NCI-H2196 (cell line): ENCODE measurements around the gene LORICRIN.

ENCODE experiments used
- DNase-seq: peaks from one replicate; lab custom pipeline; 2025; ENCODE audit not compliant: unreplicated experiment; lab: John Stamatoyannopoulos, UW

The LORICRIN gene

DNA sequence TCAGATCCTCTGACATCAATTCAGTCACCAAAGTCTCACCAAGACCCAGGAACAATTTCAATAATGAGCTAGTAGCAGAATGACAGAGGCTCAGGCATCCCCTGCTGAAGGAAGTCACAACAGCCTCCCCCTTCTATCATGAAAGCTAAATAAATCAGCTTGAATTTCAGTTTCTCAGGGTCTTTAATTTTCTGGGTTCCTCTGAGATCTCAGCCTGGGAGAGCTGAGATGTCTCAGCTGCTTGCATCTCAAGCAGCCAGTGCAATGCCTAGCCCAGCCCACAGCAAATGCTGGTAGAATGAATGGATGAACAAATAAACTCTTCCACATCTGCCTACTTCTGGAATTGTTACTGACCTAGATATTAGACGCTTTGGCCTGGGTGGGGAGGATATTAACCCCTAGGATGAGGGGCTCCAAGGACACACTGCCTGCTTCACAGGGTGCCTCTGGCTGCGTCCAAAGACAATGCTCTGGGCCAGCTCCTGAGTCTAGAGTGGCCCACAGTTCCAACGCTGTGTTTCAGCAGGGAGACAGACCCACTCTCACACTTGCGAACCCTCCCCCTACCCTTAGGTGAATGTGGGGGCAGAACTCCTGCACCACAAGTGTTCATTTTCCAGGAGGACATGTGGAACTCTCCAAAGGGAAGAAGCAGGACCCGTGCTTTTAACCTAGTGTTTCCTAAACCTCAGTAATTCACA lies 11.2 kb upstream of the LORICRIN start:
- DNase-seq = no peak

DNA sequence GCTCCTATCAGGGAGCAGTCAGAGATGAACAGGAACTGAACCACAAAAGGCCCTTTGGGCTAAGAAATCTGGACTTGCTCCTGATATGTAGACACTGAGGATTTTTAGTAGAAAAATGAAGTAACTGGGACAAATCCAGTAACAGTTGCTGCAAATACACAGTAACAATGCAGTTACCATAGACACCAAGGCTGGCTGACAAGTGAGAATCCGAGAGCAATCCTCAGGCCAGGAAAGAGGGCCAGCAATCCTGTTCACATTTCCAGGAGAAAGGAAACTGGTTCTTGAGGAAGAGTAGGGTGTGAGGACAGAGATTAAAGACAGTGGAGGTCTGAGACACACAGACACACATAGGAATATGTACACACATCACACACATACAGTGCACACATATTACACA lies 9.3 kb upstream of the LORICRIN start:
- DNase-seq = no peak

DNA sequence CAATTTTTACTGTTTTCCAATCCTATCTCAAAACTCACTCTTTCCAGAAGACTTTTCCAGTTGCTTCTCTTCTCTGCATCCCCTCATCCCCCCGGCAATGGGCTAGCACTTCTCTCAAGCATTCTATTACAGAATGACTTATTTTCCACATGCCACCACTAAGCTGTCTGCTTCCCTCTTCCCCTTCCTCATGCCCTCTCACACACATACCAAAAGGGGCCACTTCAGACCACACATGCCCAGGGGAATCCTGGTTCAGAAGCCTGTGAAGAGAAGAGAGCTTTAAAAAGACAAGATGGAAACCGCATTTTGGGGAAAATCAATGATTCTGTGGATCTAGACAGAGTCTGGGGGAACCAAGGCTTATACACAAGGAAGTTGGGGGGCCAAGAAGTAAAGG lies 8.4 kb upstream of the LORICRIN start:
- DNase-seq = no peak

DNA sequence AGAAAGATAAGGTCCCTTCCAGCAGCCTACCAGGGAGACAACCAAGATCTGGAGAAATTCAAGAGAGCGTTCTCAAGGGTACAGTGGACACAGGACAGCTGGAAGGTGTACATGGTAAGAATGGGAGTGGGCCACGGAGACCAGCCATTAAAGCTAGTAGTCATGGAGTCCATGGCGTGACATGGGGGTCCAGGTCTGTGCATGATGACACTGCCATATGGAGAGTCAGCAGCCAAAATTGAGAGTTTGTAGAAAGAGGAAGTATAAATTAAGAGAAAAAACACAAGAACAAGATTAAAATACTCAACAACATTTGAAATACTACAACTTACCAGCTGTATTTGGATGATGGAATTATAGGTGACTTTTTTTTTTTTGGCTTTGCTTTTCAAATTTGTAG lies 7.9 kb upstream of the LORICRIN start:
- DNase-seq = no peak

DNA sequence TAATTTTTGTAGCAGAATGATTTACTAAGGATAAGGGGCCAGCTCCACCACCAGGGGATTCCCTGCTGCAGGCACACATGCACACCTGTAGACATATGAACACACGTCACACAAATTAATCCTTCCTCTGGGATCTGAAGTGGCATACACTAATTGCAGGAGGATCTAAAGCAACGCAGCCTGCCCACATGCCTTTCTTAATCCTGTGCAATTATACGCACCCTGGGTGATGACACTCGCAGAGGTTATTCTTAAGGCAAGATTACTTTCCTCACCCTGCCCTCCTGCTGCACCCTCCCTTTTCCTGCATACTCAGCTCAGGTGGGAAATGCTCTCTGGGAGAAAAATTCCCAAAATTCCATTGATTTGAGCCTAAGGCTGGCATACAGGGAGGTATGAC lies 7.5 kb upstream of the LORICRIN start:
- no peak for DNase-seq

DNA sequence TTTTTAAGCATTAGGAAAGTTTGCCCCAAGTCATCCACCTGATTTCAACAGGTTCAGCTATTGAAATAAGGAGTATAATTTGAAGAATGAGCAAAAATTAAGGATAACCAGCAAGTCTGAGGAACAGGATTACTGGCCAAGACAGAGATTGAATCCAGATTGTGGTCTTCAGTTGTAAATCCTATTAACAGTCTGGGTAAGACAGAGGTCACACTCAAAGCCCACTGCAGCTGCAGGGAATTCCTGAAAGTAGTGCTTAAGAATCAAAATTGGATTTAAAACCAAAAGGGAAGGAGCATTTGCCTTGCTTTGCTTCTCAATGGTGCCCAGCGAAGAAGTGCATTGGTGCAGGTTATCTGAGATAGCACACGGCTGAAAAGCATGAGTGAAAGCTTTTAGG lies 6.4 kb upstream of the LORICRIN start:
- no peak for DNase-seq

DNA sequence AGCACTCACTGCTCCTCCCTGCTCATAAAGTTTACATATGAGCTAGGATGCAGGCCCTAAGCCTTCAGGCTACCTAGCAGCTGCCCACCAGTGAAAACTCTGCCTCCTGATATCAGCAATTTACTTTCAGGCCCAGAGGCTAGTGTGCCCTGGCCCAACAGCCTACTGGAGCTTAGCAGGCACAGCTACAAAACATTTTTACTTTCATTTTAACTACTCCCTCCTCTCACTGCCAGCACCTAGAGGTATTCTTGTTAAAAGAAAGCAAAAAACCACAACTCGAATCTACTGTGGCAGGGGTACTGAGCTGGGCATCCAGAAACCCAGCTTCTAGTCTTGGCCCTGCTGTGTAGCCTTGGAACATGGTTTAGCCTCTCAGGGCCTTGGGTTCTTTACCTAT lies 5.8 kb upstream of the LORICRIN start:
- DNase-seq = no peak

DNA sequence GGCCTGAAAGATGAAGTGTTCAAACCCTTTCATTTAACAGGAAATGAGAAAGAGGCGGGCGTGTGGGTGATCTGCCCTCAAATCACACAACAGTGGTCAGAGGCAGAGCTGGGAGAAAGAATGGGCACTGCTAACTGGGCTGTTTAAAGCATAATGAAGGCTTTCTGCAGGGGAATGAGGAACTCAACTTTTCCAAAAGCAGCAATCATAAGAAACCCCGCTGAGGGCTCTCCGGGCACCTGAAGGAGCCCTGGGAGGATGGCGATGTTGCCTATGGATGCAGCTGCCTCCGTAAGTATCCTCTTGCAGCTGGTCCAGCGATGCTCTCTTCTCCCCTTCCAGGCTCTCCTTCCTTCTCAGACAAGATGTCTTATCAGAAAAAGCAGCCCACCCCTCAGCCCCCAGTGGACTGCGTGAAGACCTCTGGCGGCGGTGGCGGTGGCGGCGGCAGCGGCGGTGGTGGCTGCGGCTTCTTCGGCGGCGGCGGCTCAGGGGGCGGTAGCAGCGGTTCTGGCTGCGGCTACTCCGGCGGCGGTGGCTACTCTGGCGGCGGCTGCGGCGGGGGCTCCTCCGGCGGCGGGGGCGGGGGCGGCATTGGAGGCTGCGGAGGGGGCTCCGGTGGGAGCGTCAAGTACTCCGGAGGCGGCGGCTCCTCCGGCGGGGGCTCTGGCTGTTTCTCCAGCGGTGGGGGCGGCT lies 1.2 kb downstream of the LORICRIN start:
- DNase-seq = no peak

DNA sequence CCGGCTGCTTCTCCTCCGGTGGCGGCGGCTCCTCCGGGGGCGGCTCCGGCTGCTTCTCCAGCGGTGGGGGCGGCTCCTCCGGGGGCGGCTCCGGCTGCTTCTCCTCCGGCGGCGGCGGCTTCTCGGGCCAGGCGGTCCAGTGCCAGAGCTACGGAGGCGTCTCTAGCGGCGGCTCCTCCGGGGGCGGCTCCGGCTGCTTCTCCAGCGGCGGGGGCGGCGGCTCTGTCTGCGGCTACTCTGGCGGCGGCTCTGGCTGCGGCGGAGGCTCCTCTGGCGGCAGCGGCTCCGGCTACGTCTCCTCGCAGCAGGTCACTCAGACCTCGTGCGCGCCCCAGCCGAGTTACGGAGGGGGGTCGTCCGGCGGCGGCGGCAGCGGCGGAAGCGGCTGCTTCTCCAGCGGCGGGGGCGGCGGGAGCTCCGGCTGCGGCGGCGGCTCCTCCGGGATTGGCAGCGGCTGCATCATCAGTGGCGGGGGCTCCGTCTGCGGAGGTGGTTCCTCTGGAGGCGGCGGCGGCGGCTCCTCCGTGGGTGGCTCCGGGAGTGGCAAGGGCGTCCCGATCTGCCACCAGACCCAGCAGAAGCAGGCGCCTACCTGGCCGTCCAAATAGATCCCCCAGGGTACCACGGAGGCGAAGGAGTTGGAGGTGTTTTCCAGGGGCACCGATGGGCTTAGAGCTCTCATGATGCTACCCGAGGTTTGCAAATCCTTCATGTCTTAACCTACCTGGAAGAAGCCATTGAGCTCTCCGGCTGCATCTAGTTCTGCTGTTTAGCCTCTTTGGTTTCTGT lies 2.0 kb downstream of the LORICRIN start:
- no peak for DNase-seq

DNA sequence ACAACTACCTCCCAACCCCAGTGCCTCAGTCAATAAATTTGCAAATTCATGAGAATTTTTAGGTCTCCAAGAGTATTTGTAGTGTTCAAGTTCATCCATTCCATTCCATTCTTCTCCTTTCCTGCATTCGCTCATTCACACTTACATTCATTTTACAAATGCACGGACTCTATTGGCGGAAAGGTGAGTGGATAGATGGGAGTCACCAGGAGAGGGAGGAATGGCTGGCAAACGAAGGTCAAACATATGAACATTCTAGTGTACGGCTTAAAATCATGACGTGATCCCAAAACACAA lies 2.5 kb downstream of the LORICRIN start:
- no peak for DNase-seq

DNA sequence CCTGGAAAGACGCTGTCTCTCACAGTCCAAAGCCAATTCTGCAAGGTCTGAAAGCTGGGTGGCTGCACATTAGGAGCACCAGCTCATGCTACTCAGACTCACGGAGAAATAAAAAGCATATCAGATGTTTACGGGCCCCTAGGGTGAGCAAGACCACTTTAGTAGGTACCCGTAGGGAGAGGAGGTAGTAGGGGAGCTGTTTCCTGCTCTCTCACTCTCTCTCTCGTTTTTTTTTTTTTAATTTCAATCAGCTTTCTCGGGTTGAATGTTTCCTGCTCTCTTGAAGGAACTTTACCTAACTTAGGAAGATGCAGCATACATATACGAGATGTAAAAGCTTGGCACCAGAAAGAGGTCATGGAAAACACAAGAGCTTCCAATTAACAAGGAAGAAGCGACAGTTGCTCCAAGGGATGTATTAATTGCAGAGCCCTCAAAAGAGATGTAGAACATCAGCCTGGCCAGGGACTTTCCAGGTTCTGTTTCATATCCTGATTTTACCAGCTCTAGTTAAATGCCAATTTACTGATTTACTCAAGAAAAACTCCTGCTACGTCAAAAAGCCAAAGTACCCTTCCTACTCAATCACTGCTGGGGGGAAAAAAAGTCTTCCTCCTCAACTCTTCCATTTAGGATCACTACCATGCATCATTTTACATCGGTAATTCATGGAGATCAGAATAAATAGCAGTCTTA lies 3.1 kb downstream of the LORICRIN start:
- DNase-seq = no peak

DNA sequence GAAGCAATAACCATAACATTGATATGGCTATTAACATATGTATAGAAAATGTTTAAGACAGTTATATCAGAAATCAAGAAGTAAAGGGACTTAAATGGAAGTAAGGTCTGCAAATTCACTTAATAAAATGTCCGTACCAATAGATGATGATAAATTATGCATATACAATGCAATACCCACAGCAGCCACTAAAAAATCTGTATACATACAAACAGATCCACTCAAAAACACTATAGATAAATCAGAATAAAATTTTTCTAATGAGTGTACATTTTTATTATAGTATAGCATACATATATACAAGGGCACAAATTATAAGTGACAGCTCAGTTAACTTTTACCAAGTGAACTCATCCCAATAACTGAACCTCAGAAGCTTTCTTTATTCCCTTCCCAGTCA lies 6.0 kb downstream of the LORICRIN start:
- no peak for DNase-seq

DNA sequence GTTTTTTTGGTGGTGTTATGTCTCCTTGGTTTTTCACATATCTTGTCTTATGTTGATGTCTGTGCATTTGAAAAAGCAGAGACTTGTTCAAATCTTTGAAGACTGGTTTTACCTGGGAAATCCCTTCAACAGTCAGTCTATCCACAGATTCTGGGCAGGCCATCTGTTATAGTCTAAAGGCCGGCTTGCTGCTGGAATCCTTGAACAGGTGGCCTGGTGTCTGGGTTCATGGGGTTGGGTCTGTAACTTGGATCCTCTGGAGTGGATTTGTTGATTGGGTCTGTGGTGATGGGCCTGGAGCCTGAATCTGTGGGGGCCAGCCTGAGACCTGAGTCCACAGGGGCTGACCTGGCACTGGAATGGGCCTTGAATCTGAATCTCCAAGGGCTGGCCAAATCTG lies 12.2 kb downstream of the LORICRIN start:
- no peak for DNase-seq

DNA sequence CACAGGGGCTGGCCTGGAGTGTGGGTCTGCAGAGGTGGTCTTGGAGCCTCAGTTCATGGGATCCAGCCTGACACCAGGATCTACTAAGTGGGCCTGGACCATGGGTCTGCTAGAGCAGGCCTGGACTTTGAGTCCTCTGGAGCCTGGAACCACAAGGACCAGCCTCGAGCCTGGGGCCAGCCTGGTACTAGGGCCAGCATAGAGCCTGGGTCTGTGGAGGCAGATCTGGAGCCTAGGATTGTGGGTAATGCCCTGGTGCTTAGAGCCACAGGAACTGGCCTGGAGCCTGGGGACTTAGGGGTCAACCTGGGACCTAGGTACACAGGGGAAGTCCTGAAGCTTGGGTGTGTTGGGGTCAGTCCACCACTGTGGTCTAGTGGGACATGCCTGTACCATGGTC lies 12.7 kb downstream of the LORICRIN start:
- no peak for DNase-seq

DNA sequence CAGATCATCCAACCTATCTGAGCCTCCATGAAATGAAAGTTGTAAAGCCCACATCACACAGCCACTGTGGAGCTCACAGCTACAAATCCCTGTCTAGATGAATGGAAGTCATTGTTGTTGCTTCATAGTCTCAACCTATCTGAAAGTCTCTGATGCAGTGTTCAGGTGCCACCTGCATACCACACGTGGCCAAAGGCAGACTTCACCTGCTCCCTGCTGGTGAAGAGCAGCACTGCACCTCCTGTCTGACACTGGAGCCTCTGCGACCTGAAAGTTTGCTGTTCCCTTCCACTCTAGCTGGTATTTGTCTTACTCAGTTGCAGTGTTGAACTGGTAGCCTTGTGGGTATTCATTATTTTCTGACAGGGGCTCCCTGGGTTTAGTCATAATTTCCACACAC lies 18.4 kb downstream of the LORICRIN start:
- DNase-seq = peak; percentile 44

DNA sequence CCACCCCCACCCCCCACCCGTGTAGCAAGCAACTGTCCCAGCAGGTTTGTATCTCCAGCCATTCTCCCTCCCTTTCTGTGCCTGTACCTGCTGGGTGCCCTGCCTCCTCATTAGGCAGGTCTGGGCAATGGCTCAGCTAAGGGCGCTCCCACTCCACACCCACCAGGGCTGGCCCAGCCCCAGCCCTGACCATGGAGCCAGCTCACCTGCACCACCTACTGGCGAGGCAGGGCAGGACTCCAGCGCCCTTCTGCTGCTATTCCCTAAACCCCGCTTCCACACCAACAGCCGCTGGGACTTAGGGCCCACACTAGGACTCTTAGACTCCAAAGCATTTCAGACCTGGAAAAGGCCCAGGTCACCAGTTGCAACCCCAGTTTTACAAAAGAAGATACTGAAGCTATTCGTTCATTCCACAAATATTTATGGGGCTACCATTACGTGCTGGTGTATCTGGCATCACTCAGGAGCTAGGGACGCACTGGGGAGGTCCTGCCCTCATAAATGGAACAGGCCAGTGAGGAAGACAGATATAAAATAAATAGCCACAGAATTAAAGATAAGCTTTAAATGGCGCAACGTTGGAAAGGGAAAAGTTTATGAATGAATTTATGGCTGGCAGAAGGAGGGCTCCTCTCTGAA lies 29.3 kb downstream of the LORICRIN start:
- peak; percentile 6 for DNase-seq

DNA sequence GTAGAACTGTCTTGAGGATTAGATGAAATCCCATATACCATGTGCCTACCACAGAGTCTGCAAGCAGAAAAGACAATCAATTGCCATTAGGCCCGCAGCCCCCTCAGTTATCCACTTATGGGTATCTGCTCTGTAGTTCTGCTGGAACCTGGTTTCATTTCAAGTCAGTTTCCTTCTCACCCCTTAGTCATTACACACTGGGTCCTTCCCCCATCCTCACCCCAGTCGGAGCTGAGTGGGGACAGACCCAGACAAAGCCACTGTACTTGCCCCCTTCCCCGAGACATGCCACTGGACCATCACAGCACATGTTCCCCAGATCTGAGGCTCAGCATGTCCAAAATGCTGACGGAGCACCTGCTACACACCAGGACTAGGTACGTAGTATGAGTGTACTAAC lies 32.0 kb downstream of the LORICRIN start:
- no peak for DNase-seq

DNA sequence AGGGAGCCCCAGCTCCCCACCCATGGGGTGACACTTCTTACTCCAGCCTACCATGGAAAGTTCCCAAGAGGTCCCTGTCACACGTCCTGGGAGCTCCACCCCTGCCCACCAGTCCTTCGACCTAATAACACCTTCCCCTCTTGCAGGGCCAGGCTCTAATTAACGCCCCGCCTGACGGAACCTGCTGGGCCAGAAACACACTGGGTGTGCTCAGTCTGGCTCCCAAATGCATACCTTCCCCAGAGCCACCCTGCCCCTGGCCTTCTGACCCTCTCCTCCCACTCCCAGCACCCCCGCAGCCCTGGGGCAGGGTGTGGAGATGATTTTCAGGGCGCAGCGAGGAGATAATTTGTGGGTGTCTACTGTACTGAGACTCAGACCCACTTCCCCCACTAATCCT lies 32.7 kb downstream of the LORICRIN start:
- DNase-seq = no peak

DNA sequence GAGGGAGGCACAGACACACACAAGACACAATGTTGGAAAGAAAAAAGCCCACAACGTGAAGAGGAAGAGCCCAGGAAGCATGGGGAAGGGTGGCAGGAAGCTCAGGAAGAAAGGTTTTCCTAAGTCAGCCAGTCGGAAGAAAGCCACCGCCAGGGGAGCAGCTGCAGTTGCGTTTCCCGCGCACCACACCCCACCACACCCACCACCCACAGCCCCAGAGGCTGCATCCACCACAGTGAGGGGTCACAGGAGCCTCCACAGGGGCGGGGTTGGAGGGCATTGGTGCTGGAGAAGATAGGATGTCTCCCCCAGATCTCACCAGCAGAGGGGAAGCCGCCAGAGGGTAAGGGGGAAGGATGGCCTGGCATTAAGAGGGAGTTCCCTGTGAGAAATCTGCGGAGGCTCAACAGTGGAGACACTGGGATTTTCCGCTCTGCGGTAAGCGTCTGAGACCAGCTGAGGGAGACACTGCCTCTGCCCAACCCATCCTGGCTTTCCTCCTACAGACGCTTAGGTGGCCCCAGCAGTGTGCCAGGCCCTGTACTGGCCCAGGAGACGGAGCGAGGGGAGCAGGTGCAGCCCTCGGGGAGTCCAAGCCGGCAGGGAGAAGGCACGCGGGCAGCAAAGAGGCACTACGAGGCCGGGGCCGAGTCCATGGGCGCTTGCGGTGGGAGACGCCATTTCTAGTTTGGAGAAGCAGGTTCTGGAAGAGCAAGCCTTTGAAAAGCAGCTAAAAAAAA lies 33.4 kb downstream of the LORICRIN start:
- no peak for DNase-seq

DNA sequence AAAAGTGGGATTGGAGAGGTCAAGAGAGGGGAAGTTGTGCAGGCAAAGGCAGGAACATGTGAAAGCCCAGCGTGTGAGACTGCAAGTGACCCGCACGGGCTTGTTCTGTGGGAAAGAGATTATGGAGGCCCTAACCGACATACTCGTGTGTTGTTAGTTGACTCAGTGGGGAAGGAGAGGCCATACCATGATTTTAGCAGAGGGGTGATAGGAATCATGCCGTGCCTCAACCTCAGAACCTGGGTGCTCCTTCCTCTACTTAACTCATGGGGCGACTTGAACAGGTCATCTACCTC lies 33.9 kb downstream of the LORICRIN start:
- DNase-seq = no peak

DNA sequence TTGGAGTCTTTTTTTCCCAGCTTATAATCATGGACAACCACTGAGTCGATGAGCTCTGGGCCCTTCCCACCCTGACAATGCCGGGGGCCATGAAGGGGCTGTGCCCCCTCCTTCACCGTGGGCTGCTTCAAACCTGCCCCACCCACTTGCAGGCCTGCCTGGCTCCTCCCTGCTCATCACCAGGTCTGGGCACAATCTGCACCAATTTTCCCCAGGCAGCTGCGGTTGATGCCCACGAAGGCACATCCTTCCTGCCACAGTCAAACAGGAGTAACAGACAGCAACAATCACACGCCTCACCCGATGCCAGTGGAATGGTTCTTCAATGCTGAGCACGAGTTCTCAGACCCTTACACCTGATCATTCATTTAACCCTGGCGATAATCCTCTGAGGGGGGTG lies 34.4 kb downstream of the LORICRIN start:
- no peak for DNase-seq
